ENCODE data around the gene MMAB. TPM values are rescaled to one million over a fixed set of nuclear protein-coding genes. Genes with fewer than 3 reads are reported as not detected.

Gene MMAB
- total RNA-seq, 1 experiment from 2014 or later: 51.2 TPM

DNA sequence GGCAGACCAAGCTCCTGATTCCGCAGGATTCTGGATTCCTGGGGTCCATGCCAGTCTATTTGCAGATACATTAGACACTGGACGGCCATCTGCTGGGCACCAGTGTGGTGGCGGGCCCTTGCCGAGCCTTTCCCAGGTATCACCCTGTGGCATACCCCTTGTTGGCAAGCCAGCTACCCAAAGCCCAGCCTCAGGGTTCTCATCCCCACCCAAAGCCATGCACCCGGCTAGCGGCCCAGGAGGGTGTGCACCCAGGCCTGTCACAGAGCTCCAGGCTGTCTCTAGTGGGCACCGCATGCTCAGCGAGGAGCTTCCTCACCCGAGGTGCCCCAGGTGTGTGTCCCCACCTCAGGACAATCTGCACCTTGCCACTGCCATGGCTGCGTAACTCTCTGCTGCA lies 13.7 kb downstream of the MMAB start:
- DNase-seq (ENCODE audit: low spot score): no peak

DNA sequence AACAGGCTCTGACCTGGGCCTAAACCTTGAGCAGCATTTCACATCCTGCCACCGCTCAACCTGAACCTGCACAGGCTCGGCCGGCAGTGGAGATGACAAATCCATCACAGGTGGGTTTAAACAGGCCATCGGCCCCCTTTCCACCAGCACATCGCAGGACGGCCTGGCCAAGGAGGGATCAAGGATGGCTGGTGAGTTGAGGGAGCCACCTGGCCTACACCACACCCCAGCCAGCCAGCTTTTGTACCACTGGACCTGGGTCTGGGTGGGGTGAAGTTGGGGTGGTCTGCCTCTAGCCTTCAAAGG lies 14.2 kb downstream of the MMAB start:
- no peak for DNase-seq (ENCODE audit: low spot score)

DNA sequence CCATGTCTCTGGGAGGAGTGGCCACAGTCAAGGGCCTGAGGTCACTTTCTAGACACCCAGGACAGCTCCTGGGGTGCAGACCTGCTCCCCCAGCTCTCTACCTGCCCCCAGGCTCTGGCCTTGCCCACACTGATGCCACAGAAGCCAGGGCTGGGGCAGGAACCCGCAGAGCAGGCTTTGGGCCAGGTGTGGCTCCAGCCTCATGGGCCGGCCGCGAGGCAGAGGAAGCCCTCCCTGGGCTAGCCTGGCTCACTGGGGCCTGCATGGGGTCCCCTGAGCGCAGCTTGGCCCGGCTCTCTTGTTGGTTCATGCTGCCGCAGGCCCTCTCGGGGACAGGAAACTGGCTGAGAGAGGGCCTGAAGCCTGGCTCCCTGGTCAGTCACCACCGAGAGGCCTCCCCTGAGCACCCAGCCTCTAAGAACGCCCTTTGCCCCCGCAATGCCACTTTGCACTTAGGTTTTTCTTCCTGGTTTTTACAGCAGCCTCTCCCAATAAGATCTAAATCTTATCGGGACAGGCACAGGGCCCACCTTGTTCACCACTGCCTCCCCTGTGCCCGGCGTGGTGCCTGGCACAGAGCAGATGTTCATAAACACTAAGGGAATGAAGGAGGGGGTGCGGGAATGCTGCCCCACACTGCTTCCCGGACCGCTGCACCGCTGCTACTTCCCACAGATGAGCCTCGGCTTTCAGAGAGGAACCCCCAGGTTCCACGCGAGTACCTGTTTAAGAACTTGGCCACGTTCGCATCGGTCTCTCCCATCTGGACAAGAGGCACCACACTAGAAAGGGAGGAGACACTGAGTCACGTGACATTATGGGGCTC lies 14.7 kb downstream of the MMAB start:
- no peak for DNase-seq (ENCODE audit: low spot score)

DNA sequence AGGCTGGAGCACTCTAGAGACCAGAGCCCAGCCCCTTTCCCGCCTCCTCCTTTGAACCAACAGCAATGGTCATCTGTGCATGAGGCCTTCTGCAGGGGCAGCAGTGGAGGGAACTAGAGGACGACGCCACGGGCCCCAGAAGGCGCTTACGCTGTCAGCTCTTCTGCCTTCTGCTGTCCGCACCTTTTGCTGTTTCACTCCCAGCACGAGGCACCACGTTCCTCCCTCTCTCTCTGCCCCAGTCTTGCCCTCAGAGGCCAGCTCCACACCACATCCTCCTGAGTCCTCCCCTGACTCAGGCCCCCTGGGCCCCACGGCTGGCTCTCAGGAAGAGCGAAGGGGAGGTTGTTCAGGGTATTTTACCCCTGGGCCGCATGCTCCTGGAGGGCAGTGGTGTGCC lies 15.5 kb downstream of the MMAB start:
- no peak for DNase-seq (ENCODE audit: low spot score)

DNA sequence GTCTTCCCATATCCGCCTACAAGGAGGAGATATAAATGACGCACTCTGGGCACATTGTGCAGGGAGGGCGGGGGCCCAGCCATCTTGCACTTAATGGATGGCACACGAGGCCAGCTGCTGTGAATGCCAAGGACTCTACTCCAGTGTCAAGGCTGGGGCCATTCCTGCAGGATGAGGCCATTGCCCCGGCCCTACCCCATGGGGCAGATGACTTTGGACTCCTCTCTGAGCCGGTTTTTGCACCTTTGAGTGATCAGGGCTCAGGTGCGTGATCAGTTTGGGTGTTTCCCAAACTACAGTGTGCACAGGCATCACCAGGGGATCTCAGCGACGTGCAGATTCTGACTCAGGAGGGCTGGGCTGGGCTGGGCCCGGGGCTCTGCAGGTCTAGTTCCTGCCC lies 16.1 kb downstream of the MMAB start:
- no peak for DNase-seq (ENCODE audit: low spot score)

DNA sequence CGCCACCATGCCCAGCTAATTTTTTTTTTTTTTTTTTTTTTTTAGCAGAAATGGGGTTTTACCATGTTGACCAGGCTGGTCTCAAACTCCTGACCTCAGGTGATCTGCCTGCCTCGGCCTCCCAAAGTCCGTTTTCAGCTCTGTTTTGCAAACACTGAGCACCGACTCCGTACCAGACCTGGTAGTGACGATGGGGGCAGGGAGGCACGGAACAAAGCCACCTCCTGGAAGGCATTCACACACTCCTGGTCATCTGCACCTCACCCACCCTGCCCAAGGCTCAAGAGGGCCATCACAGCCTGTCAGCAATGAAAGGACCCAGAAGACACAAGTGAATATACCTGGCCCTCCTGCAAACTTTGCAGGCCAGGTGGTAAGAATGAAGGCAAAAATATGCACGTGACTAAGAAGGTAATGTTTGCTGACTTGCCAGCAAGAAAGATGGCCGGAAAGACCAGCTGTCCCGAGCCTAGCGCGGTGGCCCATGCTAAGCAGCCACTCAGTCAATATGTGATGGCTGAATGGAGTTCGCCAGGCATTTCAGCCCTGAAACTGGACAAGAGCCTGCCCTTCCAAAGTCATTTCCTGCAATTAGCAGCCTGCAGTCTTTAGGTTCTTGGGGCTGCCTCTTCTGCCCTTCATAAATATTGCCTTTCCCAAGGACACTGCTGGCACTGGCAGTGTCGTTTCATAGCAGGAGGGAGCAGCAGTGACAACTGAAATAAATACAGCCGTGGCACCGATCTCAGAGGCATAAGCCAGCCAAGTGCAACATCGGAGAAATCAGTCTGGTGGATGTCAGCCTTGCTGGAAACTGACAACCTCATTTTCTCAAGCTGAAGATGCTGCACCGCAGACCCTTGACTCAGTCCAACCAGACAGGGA lies 17.6 kb downstream of the MMAB start:
- DNase-seq (ENCODE audit: low spot score): no peak

DNA sequence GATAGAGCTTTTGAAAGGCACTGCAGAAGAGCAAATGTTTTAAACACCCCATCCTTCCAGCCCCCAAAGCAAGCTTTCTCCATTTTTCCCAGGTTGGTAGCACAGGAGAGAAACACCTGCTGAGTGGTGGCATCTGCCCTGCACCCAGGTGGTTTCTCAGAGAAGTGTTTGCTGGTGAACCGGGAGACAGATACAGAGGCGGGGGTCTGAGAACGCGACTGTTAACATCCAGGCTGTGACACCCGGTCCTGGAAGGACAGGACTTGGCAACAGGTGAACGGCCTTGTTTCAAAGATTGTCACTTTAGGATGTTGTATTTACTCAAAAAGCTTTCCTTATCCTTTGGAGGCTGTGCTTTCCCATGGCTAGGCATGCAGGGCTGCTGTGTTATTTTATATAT lies 18.5 kb downstream of the MMAB start:
- DNase-seq (ENCODE audit: low spot score): no peak

DNA sequence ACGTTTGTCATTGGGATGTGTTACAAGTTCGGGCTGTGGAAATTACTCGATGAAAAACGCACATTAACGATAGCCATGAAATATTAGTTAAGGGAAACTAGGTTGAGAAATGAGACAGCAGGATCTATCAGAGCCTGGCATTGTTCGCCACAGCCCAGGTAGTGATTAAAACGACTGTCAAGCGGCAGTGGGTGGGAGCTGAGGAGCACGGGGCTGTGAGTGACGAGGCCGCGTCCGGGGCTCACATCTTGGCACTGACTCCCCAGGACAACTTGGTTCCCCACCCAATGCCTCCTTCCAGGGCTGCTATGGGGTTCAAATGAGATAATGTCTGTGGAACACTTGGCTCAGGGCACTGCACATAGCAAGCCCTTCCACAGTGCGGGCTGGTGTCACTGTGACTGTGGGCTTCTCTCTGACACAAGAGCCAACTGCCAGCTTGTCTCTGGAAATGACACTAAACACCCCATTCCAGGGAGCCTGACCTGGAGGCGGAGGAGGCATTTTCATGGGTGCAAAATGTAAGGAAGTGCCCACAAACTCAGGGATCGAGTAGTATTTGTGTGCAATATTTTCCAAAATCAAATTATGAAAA lies 19.3 kb downstream of the MMAB start:
- no peak for DNase-seq (ENCODE audit: low spot score)

DNA sequence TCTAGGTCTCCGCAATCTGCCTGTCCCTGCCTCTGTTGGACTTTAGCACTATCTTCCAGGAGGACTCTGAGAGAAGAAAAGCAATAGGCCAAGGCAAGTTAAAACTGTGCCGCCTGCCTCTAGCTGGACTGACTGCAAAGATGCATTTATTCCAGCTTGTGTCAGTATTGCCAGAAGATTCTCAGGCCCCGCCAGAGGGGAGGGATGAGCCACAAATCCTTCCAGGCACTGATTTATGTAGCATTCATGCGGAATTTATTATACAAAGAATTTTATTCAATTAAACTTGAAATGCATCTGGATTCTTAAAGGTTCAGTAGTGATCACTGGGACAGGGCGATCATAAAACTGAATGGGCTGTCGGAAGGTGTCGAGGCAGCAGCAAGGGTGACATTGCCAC lies 19.8 kb downstream of the MMAB start:
- DNase-seq (ENCODE audit: low spot score): no peak

DNA sequence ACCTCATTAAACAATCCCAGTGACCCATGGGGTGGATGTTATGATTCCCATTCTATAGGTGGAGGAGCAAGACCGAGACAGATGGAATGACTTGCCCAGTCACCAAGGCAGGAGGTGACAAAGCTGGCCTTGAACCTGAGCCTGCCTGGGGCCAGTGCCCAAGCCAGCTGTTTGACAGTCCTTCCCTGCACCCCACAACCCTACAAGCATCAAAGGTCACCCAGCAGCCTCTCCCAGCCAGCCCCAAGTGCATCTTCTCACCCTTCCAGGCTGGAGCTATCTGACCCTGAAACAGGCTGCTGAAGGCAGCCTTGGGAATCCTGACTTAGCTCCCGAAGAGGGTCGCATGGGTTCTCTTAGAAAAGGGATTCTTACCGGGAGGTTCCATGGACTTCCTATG lies 20.3 kb downstream of the MMAB start:
- no peak for DNase-seq (ENCODE audit: low spot score)

DNA sequence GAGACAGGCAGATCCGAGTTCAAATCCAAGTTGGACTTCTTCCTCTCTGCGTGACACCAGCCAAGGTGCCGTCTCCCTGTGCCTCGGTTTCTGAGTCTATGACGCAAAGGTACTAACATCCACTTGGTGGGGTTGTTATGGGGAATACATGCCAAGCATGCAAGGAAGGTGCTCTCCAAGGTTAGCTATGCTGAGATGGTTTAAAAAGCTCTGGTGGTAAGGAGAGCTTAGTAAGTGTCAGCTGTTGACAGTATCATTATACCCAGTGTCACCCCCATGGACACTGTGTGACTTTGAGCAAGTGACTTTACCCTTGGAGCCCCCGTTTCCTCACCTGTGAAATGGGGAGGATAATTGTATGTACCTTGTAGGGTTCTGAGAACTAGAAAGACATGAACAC lies 22.2 kb downstream of the MMAB start:
- DNase-seq (ENCODE audit: low spot score): no peak

DNA sequence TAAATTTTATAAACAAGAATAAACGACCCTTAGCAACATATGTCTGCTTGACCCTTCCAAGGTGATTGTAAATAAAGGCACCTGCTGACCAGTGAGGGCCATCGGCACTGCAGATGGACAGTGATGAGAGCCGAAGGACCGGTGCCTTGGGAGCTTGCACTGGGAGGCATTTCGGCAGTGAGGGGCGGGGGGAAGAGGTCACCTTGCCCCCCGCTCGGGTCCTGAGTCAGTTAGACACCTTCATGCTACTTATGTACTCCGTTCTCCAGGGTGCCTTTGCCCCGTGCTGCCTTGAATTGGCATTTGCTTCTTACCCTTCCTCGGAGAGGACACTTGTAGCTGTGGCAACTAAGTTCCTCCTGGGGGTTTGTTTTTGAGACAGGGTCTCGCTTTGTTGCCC lies 23.0 kb downstream of the MMAB start:
- no peak for DNase-seq (ENCODE audit: low spot score)

DNA sequence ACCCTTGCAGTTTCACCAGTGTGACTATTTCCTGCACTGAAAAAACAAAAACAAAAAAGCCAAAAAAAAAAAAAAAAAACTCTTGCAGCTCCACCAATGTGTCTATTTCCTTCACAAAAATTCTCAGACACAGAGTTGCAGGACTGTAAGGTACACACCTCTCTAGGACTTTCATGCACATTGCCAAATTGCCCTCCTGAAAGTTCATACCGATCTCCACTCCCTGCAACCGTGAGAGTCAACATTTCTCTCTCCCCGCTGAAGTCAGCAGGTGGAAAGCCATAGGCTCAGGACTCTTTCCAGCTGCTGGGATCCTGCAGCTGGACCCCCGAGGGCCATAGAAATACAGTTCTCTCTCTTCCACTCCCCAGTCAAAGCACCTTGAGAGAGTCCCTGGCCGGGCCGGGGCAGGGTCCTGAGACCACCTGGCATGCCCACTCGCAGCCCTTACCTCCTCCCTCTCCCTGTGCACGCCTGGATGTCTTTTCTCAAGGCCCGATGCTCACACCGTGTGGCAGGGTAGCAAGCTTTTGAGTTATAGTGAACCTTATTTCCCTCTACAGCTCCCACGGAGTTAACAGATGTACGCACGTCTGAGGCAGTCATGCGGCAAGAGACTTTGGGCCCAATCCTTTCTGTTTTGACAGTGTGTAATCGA lies 23.6 kb downstream of the MMAB start:
- no peak for DNase-seq (ENCODE audit: low spot score)

DNA sequence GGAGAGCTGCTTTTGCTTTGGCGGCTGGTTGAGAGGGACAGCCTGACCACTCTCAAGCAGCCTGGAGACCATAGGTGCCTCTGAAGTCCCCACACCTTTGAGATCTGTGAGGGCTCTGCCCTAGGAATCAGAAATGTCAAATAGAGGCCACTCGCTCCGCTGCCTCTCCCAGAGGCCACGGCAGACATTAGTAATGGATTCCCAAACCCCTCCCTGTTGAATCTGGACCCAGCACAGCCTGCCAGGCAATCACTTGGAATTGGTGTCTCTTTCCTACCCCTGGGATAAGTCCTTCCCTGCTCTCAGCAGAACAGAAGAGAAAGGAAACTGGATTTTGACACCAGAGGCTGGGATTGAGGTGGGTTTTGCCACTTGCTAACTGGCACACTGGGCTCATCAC lies 25.0 kb downstream of the MMAB start:
- no peak for DNase-seq (ENCODE audit: low spot score)

DNA sequence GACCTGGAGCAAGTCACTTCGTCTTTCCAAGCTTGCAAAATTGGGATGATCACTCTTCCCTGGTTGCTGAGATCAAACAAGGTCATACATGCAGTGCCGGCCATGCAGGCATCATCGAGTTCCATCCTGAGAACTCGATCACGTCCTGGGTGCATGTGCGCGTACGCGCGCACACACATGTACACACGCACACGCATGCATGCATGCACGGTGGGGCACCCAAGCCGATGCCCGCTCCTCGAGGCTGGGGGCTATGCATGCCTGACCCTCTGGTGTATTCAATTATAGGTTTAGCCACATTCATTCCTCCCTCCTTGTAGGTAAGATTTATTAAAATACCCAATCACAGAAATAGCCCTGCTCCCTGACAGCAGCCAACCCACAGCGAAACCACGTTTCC lies 26.0 kb downstream of the MMAB start:
- DNase-seq (ENCODE audit: low spot score): no peak

DNA sequence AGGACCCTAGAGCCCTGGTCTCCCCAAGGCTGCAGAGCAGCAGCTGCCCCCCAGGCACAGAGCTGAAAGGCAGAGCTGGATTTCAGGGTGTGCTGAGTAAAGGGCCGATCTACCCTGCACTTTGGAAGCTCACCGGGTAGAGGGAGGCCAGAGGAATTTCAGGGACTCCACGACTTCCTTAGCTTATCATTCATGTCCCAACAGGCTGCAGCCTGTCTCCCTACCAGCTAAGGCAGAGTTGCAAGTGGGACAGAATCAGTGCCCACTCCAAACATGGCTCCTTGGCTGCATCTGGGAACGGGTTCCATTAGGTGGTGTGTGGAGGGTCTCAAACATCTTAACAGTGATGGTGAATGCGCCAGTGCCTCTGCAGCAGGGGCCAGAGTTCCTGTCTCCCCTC lies 27.5 kb downstream of the MMAB start:
- no peak for DNase-seq (ENCODE audit: low spot score)

DNA sequence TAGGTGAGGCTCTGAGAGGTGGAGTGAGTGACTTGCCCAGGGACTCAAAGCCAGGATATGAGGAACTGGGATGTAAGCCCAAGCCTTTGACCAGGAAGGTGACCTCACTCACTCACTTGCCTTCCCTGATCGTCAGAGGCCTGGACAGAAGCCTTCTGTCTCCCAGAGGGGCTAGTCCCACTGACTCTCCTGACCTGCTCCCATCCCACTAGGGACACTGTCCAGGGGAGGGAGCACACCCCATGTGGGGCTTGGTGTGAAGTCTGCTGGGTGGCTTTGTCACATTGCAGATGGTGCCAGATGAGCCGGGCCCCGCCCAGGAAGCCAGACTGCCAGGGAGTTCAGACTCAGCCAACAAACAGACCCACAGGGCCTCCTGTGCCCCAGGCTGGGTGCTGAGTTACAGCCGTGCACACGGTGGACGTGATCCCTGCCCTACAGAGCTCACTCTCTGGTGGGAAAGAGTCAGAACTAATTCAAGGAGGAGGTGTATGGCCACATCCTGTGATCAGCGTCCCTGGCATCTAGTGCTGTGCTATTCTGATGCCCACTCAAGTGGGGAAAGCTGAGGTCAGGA lies 28.3 kb downstream of the MMAB start:
- peak; percentile 49 for DNase-seq (ENCODE audit: low spot score)

DNA sequence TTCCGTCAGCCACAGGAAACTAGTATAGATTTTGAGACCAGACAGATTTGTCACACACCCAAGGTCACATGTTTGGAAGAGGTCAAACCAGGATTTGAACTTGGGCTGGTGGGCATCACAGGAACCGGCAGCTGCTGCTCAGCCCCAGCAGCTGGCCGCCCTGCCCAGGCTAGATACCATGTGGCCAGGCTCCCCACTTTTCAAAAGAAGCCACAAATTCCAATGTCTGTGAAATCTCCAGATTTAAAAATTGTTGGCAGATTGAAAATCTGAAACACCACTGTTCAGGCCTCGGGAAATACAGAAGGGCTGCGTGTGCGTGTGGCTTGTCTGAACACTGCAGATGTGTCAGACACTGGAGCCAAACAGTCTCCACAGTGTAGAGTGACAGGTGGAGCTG lies 30.4 kb downstream of the MMAB start:
- DNase-seq (ENCODE audit: low spot score): no peak

DNA sequence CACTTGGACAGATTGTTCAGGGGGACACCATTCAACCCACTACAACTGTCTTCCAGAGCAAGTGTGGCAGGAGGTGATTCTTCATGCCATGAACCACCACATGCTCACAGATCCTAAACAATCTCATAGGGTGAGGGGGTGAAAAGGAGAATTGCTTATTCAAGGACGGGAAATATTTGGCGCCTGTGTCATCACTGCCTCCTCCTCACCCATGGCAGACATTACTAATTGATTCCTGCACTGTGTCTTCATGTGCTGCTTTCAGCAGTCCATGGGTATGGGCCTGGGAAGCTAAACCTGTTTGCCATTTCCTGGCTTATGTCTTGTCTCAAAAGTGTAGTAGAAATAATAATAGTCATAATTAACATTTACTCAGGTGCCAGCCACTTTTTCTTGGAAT lies 31.3 kb downstream of the MMAB start:
- peak; percentile 36 for DNase-seq (ENCODE audit: low spot score)

DNA sequence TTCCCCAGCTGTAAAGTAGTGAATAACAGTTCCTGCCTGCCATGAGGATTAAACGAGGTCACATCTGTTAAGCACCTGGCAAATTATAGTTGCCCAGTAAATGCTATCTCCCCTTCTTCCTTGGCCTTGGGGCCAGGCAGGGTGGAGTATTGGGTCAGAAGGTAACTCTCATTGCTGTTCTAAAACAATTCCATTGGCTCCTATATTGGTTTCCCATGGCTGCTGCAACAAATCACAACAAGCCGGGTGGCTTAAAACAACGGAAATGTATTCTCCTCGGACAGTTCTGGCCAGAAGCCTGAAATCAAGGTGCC lies 31.9 kb downstream of the MMAB start:
- no peak for DNase-seq (ENCODE audit: low spot score)

DNA sequence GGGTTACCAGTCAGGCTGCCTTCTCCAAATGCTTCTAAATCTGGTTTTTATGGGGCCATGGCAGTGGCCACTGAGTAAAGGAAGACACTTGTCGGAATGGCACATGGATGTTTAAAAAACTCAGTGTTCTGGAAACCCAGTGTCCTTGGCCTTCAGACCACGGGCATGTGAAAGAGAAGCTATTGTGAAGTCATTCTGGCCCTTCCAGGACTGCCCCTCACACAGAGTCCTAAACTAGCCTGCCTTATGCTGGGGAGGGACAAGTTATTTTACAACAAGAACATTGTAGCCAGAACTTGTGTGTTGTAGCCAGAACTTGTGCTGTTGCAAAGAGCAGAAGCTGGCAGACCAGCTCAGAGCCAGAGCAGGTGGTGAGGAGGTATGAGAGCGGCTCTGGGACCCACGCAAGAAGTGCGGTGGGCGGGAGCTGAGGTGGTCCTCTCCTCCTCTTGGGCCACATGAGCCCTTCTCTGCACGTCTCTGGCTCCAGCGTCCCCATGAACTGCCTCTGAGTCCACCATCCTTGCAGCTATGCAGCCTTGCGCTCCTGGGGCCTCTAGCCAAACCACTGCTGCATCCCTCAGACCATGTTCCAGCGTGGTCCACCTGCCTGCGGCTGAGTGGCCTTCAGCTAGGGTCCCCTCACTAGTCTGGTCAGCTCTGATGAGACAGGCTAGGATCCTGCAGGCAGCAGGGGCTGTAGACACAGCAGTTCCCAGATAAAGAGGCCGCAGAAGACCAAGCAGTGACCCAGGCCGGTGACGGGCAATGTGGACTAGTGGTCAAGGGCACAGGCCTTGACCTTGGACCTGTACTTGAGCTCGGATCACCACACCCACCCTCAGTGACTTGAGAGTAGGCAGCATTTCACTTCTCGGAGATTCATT lies 32.5 kb downstream of the MMAB start:
- DNase-seq (ENCODE audit: low spot score): no peak

Data from A172 (cell line).